Lung (tissue), 12 donors: Measurements from ENCODE around the gene AOC2. TPM values are rescaled to one million over a fixed set of nuclear protein-coding genes. Genes with fewer than 3 reads are reported as not detected.
A peak's percentile ranks its signal among the peaks of the same experiment; 100 is the strongest.

ENCODE experiments used
- ATAC-seq: fragments of 200-7000 bp; cut with Tn5 transposase; one replicate; pipeline ENCODE4 v1.9.1; 2020; ENCODE audit warnings: moderate number of reproducible peaks; ENCODE audit not compliant: insufficient read depth, low FRiP score
- DNase-seq, 3 donors: peaks; one replicate each; pipeline ENCODE4 v3.0.0-alpha.2; 2013 to 2017
- H3K27ac ChIP-seq, 2 donors: one replicate each; pipeline ENCODE4 v1.5.1; 2013; ENCODE audit warnings: mild to moderate bottlenecking in 2 of 2, moderate library complexity in 2 of 2, control low read depth in 1 of 2, inconsistent platforms in 1 of 2, low read depth in 1 of 2, low read length in 1 of 2
- H3K27me3 ChIP-seq, 3 donors: one replicate each; pipeline ENCODE4 v1.5.1; 2013; ENCODE audit warnings: low read length in 2 of 3; ENCODE audit not compliant: control insufficient read depth in 3 of 3, insufficient read depth in 3 of 3
- H3K36me3 ChIP-seq, 4 donors: one replicate each; pipeline ENCODE4 v1.5.1; 2013; ENCODE audit warnings: low read length in 4 of 4, mild to moderate bottlenecking in 1 of 4, moderate library complexity in 1 of 4; ENCODE audit not compliant: control insufficient read depth in 4 of 4, insufficient read depth in 4 of 4
- H3K4me1 ChIP-seq, 5 donors: one replicate each; pipeline ENCODE4 v1.5.1; 2013; ENCODE audit warnings: low read length in 5 of 5, mild to moderate bottlenecking in 2 of 5, moderate library complexity in 1 of 5; ENCODE audit not compliant: control insufficient read depth in 5 of 5, insufficient read depth in 5 of 5
- H3K4me3 ChIP-seq: one replicate; pipeline ENCODE4 v1.5.1; 2013; ENCODE audit warnings: mild to moderate bottlenecking, control low read depth, moderate library complexity
- H3K9ac ChIP-seq, 2 donors: one replicate each; pipeline ENCODE4 v1.5.1; 2013; ENCODE audit warnings: low read length in 2 of 2, control low read depth in 1 of 2; ENCODE audit not compliant: insufficient read depth in 1 of 2
- H3K9me3 ChIP-seq, 4 donors: one replicate each; pipeline ENCODE4 v1.5.1; 2013; ENCODE audit warnings: low read length in 3 of 4, mild to moderate bottlenecking in 1 of 4, moderate library complexity in 1 of 4; ENCODE audit not compliant: control insufficient read depth in 4 of 4, insufficient read depth in 3 of 4
- CTCF ChIP-seq: IDR thresholded peaks from 2 replicates; pipeline ENCODE4 v1.5.1; 2012; ENCODE audit warnings: mild to moderate bottlenecking; ENCODE audit errors: control extremely low read depth, extremely low read depth
- WGBS, 2 donors: extraction: QIAGEN DNeasy Blood & Tissue Kit; methylation state at CpG; one replicate each; pipeline ENCODE4 v1.1.7; 2013; 5-methylcytosine and 5-hydroxymethylcytosine counted together
- polyA plus RNA-seq, 2 donors: library from polyadenylated mRNA; stranded (reverse); fragments of 200-250 nt; gene quantifications; one replicate each; pipeline ENCODE4 v1.2.1, GENCODE V29; 2013
- total RNA-seq, 2 donors: library from RNA; depleted of rRNA in 1 of 2; stranded (reverse); fragments of >200 nt in 1 of 2; gene quantifications; one replicate each; pipeline ENCODE4 v1.2.1, GENCODE V29; 2014 to 2021
- donor health status: control.
- donor health status: control.
- donor health status: Bipolar disorder and iron deficiency.
- donor health status: healthy.
- donor health status: DM: yes; HTN: yes; CAD: no.

Gene AOC2
- total and polyA plus RNA-seq, 4 donors: 1.5 to 2.4 (median 1.6) TPM

GRCh38 chr17:42886283-42887176, 42.1 kb downstream of the AOC2 start:
- Histone ChIP-seq H3K27ac (no peak overlapping the region), H3K27me3 (no peaks in the 10 kb centered on the region), H3K4me1 (peaks cover 0 to 6% (median 3%) of the 10 kb centered on the region in 5 donors), H3K4me3 (no peak overlapping the region), H3K9ac (no peak overlapping the region), H3K9me3 (no peaks in the 10 kb centered on the region), H3K36me3 (no peaks in the 10 kb centered on the region)
- 46 to 47% methylated on average over 15 of the region's 15 CpGs for WGBS, 2 donors
- no peak for TF ChIP-seq CTCF
- peak; percentile 41 for ATAC-seq
- no peak for DNase-seq

- Histone ChIP-seq H3K9ac (no peak overlapping the region), H3K36me3 (no peaks in the 10 kb centered on the region), H3K27me3 (no peaks in the 10 kb centered on the region), H3K27ac (no peak overlapping the region), H3K4me1 (peaks cover 7 to 30% (median 15%) of the 10 kb centered on the region in 5 donors), H3K4me3 (no peak overlapping the region), H3K9me3 (no peaks in the 10 kb centered on the region)
- WGBS, 2 donors: 94 to 95% methylated on average over 7 of the region's 7 CpGs
- no peak for DNase-seq
- ATAC-seq: no peak
- no peak for TF ChIP-seq CTCF
Measured at GRCh38 chr17:42889809-42890208, 45.4 kb downstream of the AOC2 start.

- no peaks in the 10 kb centered on the region for H3K27me3 ChIP-seq
- H3K9ac ChIP-seq: peak overlapping the region in 1 of 2 donors; percentile 54
- peak overlapping the region; percentile 43 to 85 for H3K27ac ChIP-seq
- H3K4me1 ChIP-seq: peaks cover 7 to 39% (median 16%) of the 10 kb centered on the region in 5 donors
- DNase-seq (peak; percentile 78 to 84 (median 80)), ATAC-seq (no peak)
- no peak overlapping the region for H3K4me3 ChIP-seq
- WGBS, 2 donors: 36 to 43% methylated on average over 10 of the region's 10 CpGs
- H3K36me3 ChIP-seq: no peaks in the 10 kb centered on the region
- no peak for TF ChIP-seq CTCF
- H3K9me3 ChIP-seq: no peaks in the 10 kb centered on the region
Measured at GRCh38 chr17:42891539-42892152, 47.3 kb downstream of the AOC2 start.
